ENCODE data around the gene PTPRZ1.

DNA sequence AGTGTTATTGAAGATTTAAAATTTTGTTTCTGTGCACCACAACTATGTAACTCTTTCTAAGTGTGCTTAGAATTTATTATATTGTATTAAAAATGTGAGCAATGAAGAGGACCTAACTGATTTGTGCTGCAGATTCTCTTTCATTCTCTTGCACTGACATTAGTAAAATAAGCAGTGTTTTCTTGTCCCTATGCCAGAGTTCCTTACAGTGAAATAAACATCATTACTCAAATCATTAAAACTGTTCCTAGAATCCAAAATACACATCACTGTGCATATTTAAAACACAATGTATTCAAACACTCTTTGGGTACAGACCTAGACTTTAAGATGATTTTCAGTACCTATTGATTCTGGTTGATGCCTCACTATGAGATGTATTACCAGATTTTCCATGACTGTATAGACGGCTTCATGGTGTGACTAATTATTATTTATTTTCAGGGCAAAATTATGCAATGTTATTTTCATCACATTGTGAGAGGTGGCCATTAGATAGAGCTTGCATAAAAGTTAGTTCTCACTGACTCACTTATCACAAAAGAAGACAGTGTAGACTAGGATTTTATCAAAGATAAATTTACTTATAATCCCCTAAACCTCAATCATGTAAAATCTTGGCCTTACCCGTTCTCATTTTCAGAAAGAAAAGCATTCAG is 93.4 kb downstream of the PTPRZ1 start:
- TF ChIP-seq, protein P1, sequence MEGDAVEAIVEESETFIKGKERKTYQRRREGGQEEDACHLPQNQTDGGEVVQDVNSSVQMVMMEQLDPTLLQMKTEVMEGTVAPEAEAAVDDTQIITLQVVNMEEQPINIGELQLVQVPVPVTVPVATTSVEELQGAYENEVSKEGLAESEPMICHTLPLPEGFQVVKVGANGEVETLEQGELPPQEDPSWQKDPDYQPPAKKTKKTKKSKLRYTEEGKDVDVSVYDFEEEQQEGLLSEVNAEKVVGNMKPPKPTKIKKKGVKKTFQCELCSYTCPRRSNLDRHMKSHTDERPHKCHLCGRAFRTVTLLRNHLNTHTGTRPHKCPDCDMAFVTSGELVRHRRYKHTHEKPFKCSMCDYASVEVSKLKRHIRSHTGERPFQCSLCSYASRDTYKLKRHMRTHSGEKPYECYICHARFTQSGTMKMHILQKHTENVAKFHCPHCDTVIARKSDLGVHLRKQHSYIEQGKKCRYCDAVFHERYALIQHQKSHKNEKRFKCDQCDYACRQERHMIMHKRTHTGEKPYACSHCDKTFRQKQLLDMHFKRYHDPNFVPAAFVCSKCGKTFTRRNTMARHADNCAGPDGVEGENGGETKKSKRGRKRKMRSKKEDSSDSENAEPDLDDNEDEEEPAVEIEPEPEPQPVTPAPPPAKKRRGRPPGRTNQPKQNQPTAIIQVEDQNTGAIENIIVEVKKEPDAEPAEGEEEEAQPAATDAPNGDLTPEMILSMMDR (IDR thresholded peaks at IDR 0.05; ENCODE audit: insufficient read depth, low read length): no peak
- TF ChIP-seq POLR2AphosphoS5 (IDR thresholded peaks at IDR 0.05; ENCODE audit: low read depth): no peak
- TF ChIP-seq GABPA (IDR thresholded peaks at IDR 0.05; ENCODE audit: low read depth): no peak
- TF ChIP-seq, protein P2, sequence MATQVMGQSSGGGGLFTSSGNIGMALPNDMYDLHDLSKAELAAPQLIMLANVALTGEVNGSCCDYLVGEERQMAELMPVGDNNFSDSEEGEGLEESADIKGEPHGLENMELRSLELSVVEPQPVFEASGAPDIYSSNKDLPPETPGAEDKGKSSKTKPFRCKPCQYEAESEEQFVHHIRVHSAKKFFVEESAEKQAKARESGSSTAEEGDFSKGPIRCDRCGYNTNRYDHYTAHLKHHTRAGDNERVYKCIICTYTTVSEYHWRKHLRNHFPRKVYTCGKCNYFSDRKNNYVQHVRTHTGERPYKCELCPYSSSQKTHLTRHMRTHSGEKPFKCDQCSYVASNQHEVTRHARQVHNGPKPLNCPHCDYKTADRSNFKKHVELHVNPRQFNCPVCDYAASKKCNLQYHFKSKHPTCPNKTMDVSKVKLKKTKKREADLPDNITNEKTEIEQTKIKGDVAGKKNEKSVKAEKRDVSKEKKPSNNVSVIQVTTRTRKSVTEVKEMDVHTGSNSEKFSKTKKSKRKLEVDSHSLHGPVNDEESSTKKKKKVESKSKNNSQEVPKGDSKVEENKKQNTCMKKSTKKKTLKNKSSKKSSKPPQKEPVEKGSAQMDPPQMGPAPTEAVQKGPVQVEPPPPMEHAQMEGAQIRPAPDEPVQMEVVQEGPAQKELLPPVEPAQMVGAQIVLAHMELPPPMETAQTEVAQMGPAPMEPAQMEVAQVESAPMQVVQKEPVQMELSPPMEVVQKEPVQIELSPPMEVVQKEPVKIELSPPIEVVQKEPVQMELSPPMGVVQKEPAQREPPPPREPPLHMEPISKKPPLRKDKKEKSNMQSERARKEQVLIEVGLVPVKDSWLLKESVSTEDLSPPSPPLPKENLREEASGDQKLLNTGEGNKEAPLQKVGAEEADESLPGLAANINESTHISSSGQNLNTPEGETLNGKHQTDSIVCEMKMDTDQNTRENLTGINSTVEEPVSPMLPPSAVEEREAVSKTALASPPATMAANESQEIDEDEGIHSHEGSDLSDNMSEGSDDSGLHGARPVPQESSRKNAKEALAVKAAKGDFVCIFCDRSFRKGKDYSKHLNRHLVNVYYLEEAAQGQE (IDR thresholded peaks at IDR 0.05; ENCODE audit: insufficient replicate concordance, low read depth): no peak

Data from HL-60 (cell line).